Measurements from ENCODE around the gene ELF4.

ELF4 gene

DNA sequence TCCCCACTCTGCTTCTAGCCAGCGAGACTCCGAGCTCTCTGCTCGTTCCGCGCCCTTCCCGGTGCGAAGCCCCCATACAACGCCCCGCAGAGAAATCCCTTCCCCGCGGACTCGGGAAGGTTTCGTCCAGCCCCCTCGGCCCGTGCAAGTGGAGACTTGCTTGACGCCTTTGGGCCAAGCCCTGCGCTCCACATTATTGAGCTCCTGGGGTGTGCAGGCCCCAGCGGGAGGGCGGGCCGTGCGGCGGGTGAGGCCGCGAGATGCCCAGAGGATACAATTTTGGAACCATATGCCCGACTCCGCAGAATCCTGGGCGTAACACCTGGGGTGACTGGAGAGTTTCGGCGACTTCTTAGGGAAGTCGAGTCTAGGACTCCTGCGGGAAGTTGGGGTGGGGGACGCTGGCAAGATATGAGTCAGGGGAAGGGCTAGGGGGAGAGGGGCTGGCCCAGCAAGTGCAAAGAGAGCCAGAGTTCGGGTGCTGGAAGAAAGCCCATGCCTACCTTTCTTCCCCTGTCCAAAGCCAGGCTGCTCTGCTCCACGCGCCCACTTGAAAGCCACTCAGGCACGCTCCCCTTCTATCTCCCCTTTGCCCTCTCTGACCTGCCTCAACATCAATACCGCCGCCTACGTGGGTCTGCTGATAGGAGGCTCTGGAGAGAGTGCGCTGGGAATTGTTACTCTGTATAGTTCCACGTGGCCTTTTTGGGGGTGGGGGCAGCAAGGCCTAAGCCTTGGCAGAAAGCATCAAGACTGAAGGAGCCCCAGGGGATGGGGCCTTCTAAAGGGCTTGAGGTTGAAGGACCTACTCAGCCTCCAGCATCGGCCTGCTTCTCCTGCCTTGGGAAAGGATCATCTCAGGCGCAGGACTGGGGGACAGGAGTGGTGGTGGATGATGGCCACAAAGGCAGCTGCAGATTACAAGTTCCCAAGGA is 1.2 kb upstream of the ELF4 start:
- no peak for DNase-seq

DNA sequence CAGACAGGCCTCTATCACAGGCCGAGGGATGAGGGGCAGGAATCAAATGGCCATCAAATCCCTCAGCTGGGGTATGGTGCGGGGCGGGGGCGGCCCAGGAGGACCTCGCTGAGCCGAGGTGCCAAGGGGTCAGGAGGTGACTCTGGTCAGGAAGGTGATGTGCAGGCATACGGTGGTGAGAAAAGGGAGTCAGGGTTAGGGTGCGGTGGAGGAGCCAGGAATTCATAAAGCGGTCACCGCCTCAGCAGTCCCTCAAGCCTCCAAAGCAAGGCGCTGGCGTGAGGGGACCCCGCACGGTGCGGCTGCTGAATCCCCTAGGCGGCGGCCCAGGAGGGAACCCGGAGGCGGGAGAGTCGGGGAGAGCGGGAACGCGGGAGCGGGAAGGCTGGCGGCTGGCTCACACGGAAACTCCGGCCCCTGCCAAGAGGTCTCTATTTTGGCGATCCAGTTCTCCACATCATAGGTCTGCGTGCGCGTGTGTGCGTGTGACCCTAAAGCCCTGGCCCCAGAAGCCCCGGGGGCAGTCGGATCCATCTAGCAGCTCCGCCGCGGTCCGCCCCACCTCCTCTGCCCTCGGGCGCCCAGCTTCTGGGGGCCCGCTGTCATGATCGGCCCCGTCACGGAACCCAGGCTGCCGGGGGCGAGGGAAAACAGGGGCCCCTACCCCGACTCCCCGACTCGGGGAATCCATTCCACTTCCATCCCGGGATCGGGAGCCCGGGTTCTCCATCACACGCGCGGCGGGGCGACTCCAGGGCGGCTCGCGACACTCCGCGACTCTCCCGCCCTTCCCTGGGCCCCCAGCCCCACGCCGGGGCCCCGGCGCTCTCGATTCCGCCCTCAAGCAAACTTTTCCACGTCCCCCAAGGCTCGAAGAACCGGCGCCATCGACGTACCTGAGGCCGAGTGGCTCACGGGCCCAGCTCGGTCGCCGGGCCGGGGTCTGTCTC is 593 bp downstream of the ELF4 start:
- DNase-seq = no peak

DNA sequence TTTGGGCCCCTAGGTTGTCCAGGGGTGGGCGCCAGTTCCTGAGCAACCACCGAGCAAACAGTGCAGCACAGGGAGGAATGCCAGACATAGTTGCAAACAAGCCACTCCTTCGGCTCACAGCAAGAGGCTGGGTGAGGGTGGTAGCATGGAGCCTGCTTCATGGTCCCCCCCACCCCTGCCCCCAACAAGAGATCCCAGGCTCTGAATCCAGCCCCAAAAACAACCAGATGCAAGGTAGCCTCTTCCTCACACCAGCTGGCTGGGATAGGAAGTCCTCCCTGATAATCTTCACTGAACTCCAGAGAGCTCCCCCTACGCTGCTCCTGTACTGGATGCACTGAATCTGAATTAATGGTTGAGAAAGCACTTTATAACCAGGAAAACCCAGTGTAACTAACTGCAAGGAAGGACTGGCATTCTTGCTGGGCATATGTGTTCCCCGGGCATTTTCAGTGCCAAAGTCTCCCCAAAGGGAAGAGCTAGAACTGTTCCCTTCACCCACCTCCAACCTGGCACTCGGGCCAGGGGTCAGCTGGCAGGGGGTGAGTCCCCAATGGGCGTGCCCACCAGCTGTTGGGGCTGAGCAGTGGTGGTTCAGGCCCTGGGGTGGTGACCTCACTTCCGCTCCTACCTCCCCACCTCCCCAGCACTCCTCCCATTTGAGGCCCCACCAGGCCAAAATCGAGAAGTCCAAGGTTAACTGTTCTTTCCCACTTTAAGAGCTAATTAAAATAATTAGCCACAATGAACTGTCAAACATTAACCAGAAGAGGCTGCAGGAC is 1.5 kb downstream of the ELF4 start:
- peak; percentile 9 to 29 for DNase-seq

DNA sequence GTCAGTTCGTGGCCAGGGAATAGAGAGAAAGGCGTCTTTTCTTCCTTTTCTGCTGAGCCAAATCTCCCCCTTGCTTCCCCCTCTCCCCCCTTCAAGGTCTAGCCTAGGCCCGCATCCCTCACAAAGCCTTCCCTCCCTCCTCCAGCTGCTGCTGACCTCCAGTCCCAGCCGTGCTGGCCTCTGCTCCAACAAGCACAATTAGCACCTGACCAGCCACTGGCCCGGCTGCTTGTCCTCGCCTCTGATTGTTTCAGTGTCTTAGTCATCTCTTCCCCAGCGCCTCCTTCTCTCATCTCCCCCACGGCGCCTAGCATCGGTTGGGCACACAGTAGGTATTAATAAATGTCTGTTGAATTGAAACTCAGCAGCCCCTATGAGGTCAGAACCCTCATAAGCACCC is 4.2 kb downstream of the ELF4 start:
- no peak for DNase-seq

DNA sequence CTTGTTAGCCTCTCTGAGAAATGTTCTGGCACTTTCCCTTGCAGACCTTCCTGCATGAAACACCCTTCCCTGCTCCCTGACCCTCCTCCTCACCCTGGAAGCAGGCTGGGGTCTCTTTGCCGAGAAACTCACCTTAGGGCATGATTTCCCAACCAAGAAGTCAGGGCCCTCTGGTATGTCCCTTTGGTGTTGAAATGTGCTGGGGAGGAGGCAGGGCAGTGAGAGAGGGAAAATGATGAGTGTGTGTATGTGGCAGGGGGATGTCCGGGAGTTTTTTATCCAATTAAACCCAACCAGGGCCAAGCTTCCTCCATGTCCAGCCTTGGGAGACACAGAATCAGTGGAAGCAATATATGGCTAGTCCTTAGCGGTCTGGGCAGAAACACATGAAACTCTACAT is 5.1 kb downstream of the ELF4 start:
- no peak for DNase-seq

DNA sequence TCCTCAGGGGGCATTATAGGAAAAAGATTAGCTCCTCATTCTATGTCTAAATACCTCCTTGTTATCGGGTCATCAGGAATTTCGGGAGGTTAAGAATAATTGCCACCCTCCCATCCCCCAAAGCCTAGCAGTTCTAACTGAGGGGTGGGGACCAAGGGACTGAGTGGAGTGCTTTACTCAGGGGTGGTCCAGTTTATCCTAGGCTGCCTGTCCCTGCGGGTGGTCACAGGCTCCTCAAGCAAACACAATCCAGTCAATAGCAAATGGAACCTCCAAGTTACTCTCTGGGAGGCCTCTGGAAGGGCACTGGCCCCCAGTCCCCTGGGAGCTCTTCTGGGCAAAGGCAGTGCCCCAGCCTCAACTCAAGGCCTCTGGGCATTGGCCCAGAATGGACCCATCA is 6.7 kb downstream of the ELF4 start:
- no peak for DNase-seq

DNA sequence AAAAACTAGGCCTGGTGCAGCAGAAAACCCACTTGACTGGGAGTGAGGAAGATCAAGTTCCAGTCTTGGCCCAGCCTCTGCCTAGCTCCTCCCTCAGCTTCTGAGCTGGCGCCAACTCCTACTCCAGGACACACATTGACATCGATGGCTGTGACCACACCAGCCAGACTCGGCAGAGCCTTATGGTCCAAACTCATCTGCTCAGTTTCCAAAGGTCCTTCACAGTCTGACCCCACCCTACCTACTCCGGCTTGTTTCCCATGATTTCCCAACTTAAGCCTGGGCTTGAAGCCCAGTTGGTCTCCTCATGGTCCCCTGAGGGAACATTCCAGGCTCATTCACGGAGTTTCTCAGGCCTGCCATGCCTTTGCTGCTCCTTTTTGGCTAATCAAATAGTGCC is 10.1 kb downstream of the ELF4 start:
- no peak for DNase-seq

DNA sequence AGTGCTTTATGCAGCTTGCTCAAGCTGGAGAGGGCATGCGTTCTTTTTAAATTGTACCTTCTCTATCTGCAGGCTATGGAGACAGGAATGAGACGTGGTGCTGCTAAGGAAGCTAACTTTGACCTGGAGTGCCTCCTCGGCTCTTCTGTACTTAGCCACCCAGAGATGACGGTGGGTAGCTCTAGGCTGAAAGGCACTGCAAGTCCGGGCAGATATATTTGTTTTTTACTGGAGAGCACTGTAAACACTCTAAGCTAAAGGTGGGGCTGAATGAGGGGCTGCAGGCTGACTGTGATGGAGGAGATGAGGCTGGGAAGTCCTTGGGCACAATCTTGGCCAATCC is 12.1 kb downstream of the ELF4 start:
- DNase-seq = no peak

DNA sequence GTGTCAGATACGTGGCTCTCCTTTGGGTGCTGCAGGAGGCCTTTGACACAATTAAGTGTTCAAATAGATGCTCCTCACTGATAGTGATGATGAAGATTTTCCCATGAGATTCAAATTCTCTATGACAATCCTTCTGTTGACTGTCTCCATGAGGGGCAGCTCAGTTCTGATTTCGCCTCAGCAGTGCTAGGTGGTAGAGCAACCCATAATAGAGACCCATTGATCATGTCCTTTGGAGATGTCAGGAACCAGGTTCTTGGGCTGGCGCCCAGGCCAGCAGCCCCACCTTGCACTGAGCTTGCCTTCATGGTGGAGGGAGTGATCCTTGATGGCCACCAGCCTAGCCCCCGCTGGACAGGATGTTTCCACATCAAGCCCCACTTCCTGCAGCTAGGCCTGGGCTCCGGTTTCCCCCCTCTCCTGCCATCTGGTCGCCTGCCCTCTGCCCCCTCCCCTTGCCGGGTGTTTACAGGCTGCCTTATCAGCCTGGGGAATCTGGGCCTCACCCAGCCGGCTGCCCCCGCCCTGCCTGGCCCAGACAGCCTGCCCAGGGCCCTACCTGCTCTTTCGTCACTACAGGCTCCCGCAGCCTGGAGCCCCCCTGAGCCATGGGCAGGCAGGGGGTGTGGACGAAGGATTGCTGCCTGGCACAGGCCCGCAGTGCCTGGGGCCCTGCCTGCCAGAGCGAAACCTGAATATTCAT is 12.6 kb downstream of the ELF4 start:
- DNase-seq = no peak

DNA sequence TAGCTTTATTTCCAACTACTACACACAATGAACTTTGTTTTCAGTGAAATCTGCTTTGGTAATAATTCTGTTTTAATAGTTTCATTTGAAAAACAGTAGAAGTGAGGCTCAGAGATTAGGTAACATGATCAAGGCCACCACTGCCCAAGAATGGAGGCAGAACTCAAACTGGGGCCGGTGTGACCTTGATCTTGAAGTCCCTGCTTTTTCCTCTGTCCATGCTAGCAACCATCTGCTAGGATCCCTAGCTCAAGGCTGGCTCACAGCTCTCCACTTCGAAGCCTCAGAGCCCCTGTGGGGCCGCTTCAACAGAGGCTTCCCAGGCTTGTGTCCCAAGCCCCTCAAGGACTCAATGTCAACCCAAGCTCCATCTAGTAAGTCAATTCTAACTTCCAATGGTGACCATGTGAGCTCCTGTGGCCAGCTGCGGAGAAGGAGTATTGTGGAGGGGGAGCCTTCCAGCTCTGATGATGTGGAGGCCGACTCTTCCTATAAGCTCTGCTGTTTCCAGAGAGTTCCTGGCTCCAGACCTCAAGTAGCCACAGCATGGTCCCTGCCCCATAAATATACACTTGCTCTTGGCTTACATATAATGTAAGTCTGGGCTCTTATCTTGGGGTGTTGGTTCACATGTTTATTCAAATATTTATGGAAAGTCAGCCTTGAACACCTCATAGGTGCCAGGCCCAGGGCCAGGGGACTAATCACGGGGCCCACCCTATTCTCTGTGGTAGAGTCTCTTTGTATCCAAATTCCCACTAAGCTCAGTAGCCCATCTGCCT is 14.9 kb downstream of the ELF4 start:
- no peak for DNase-seq

DNA sequence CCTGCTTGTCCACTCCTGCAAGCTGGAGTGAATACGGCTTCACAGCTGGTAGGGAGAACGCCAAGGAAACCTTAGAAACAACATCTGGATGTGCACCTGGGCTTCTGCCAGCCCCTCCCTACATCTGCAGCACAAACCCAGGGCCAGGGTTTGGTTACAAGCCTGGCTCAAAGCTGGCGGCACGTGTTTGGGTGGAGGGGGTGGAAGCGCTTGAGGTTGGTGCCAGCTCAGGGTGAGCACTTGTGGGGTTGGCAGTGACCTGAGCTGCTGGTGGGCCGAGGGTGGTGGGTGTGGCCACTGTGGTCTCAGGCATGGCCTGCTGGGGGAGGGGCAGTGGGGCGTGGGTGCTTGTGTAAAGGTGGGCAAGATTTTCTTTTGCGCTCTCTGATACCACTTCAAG is 15.6 kb downstream of the ELF4 start:
- no peak for DNase-seq

DNA sequence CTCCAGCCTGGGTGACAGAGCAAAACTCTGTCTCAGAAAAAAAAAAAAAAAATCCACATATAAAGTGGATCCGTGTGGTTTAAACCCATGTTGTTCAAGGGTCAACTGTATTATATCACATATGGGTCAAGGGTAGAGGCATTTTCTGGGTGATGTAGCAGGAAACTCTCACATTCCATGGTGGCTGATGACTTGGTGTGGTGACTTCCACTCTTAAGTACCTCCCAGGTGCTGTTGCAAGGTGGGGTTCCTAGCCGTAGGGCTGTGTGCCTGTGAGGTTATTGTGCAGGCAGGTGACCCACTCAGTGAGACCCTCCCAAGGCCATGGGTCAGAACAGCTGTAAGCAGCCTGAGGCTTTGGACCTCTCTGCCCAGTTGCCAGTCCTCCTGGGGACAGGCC is 17.0 kb downstream of the ELF4 start:
- DNase-seq = no peak

DNA sequence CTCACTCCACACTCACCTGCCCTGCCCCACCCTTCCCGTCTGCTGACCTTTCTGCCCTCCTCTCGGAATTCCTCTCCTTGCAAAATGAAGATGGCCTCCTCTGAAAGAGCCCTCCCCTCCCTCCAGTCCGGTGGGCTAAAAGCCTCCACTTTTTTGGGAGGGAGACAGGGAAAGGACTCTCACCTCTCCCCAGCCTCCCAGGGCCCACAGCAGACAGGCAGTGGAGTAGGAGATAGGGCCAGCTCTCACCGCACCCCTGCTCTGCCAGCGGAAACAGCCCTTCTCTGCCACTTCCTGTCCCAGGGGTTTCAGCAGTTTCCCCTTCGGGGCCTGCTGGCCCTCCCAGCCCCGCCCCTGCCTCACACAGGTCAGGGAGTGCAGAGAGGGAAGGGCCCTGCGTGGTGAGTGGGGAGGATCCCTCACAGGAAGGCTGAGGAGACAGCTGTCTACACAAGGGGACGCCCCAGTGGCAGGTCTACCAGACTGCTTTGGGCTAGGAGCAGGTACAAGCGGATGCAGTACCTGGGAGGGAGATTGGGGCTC is 18.2 kb downstream of the ELF4 start:
- peak; percentile 78 to 85 for DNase-seq

DNA sequence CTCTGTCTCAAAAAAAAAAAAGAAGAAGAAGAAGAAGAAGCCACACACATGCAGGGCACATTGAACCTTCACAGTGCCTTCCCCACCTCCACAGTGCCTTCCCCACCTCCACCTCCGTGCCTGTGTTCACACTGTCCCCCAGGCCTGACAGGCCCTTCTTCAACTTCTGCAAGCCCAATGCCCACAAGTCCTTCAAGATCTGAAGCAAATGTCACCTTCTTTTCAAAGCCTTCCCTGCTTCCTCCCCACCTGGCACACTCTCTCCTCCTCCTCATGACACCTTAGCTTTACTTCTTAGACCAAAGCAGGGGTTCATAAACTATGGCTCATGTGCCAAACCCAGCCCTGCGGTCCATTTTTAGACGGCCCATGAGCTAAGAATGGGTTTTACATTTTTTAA is 19.9 kb downstream of the ELF4 start:
- no peak for DNase-seq

DNA sequence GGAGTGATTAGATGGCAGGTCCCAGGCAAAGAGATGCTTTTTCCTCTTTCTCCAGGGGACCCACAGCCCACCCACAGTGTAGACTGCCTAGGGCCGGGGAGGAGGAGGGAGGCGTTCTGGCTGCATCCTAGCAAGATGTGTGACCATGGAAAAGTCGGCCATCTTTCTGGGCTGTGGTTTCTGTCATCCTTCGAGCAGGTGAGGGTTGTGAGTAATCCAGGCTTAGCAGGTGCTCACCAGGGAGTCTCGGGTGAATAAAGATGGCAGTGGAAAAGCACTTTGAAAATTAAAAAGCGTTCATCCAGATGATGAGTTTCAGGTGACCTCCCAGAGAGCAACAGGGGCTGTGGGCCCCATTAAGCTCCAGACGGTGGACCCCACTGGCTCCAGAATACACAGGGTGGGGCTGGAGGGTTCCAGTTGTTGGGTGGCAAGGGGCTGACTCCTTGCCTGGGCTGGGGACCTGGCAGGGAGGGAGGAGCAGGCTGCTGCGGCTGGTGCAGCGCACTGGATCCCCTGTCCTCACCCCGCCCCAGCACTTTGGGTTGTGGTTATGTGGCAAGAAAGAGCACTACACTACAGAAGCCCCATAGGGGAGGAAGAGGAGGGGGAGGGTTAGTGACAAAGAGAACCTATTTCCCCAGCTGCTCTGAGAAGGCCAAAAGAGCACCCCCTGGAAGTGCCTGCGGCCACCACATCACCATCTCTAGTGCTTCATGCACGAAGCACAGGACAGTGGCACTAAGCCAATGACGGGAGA is 23.7 kb downstream of the ELF4 start:
- DNase-seq = peak; percentile 76 to 81

DNA sequence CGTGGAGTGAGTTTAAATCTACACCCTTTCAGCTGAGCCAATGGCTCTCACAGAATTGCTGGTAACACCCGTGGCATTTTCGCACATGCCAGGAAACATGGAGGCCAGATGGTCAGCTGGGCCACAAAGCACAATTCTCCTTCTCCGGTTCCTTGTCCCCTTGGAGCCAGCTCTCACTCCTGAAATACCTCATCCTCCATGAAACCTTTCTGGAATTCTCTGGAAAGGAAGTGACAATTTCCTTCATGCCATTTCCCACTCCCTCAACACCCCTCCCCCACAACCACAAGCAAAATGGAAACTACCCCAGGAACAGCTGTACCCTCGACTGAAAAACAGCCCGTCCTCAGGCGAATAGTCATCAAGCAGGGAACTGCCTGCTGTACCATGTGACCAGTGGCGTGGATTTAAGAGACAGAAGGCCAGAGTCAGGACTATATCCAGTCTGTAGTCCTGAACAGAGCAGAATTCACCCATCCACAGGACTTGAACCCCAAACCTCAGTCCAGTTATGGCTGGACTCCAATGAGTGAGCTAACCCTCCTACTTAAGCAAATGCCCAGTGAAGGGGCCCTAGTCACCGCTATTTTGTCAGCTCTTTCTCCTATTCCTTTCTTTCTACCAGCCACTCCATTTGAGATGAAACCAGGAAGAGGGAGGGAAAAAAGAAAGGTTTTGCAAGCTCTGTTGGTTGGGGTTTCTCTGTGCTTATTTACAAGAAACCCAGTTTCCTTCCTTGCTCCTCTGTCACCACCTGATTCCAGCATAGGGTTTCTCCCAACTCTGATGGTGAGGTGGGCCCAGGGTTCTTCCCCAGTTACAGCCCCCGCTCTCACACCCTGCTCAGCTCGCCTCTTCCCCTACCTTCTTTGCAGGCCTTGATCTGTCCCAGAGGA is 24.5 kb downstream of the ELF4 start:
- no peak for DNase-seq

DNA sequence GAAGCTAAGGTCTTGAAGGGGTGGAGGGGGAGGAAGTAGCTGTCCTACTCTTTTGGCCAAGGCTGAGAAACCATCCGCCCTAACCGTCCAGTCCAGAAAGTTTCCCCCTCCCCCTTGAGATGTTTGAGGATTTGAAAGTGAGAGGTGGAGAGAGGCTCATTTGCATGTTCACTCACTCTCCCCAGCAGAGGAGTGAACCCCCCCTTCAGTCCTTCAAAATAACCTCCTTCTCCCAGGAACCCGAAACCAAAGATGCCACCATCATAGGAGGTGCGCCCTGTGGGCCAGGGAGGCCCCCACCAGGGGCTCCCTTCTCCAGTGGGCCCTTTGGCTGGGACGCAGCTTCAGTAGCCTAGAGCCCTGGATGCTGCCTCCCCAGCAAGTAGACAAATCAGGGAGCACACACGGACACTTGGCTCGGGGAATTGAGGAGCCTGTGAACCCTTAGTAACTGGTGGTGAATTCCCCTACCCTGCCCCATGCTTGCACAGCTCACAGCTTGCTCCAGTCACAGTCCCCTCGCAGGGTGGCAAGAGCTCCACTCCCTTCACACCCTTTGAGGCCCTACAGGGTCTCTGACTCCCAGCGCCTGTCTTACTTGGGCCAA is 25.6 kb downstream of the ELF4 start:
- no peak for DNase-seq

DNA sequence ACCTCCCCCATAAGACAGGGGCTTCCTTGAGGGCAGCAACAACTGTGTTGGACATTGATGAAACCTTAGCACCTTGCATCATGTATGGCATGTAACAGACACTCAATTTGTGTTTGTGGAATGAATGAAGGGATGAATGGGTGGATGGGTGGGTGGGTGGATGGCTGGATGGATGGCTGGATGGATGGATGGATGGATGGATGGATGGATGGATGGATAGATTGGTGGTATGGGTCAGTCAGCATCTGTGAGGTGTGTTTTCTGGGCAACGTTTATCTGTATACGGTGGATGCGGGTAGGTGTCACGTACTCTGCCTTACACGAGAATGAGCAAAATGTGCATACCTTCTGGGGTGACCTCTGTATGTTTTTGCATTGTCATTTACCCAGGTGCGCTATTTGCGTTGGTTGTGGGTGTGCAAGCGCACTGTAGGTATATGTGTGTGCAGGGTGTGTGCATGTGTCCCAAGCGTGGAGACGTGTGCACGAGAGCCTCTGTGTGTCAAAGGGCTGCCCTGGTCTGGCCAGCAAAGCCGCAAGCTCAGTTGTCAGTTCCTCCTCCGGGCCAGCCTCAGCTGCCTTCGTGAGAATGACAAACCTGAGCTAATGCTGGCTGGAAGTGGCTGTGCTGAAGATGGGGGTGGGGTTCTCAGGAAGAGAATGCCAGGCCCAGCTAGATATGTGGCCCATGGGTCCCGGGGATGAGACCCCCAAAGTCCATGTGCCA is 26.5 kb downstream of the ELF4 start:
- peak in 1 of 2 experiments; percentile 10 for DNase-seq
